SU-DHL-6 (cell line): ENCODE data around the gene UBE2R2.
"Not testable (repeated sequence)": the region's sequence is repeated elsewhere in the genome, so short reads cannot be mapped to it uniquely, and the experiment has no call there.

Experiments
- H2AFZ ChIP-seq: fragments of 200-600 bp; sonication (generic); 2 replicates; pipeline ENCODE4 v1.6.1; 2014; ENCODE audit warnings: low read depth, mild to moderate bottlenecking, moderate library complexity, mixed read lengths, antibody characterized with exemption, low read length; ENCODE audit not compliant: severe bottlenecking
- H3F3A ChIP-seq: fragments of 200-600 bp; shearing (Covaris generic); 2 replicates; pipeline ENCODE4 v1.6.0; 2016; ENCODE audit warnings: antibody characterized with exemption, mild to moderate bottlenecking; ENCODE audit not compliant: insufficient read depth
- H3K27ac ChIP-seq: fragments of 200-600 bp; sonication (generic); 2 replicates; pipeline ENCODE4 v1.5.1; 2016; ENCODE audit warnings: low read depth, mild to moderate bottlenecking, low read length, moderate library complexity, mixed read lengths
- H3K27me3 ChIP-seq: fragments of 200-600 bp; sonication (generic), shearing (Covaris generic); 2 replicates; pipeline ENCODE4 v1.6.0; 2014; ENCODE audit warnings: mild to moderate bottlenecking, low read length
- H3K36me3 ChIP-seq: fragments of 200-600 bp; sonication (generic); 2 replicates; pipeline ENCODE4 v1.6.1; 2014; ENCODE audit warnings: mild to moderate bottlenecking, low read length, mixed read lengths
- H3K4me2 ChIP-seq: fragments of 300-600, 200-600 bp; shearing (Covaris generic), sonication (generic); 2 replicates; pipeline ENCODE4 v1.6.0; 2014; ENCODE audit warnings: low read length, low read depth, mild to moderate bottlenecking; ENCODE audit not compliant: poor library complexity, severe bottlenecking
- H3K4me3 ChIP-seq: fragments of 200-600 bp; sonication (generic); 2 replicates; pipeline ENCODE4 v1.5.1; 2014; ENCODE audit warnings: antibody characterized with exemption, low read length, mild to moderate bottlenecking, mixed read lengths; ENCODE audit not compliant: insufficient read depth, poor library complexity, severe bottlenecking
- H3K79me2 ChIP-seq: fragments of 200-600 bp; sonication (generic); 2 replicates; pipeline ENCODE4 v1.6.1; 2014; ENCODE audit warnings: mild to moderate bottlenecking, low read length, moderate library complexity; ENCODE audit not compliant: insufficient read depth
- H3K9ac ChIP-seq: fragments of 200-600 bp; sonication (generic); 2 replicates; pipeline ENCODE4 v1.7.0; 2014; ENCODE audit warnings: mild to moderate bottlenecking, low read length
- H3K9me2 ChIP-seq: fragments of 200-600 bp; sonication (generic); replicated peaks from 2 replicates; pipeline ENCODE4 v1.6.1; 2014; ENCODE audit warnings: low read length; ENCODE audit not compliant: insufficient read depth
- H3K9me3 ChIP-seq: fragments of 200-600 bp; sonication (generic); 2 replicates; pipeline ENCODE4 v1.6.1; 2014; ENCODE audit warnings: low read length, mixed read lengths; ENCODE audit not compliant: insufficient read depth
- H4K20me1 ChIP-seq: fragments of 200-600 bp; sonication (generic); 2 replicates; pipeline ENCODE4 v1.6.1; 2014; ENCODE audit warnings: low read depth, mild to moderate bottlenecking, antibody characterized with exemption, low read length, moderate library complexity, mixed read lengths
- CTCF ChIP-seq: fragments of 200-600 bp; sonication (generic); IDR thresholded peaks from one replicate; pipeline ENCODE4 v1.5.1; 2017; ENCODE audit warnings: antibody characterized with exemption, mild to moderate bottlenecking, low read length, moderate library complexity; ENCODE audit not compliant: insufficient read depth, poor library complexity, severe bottlenecking
- EZH2phosphoT487 ChIP-seq: fragments of 200-600 bp; sonication (generic), shearing (Covaris generic); conservative IDR thresholded peaks from 2 replicates; pipeline ENCODE4 v1.6.1; 2018; ENCODE audit warnings: mild to moderate bottlenecking, antibody characterized with exemption, low read length, moderate library complexity, mixed read lengths

The UBE2R2 gene

GRCh38 chr9:33956544-33956943 is 139.6 kb downstream of the UBE2R2 start:
- H3K36me3 ChIP-seq: peaks cover 51% of the 10 kb centered on the region
- H3K9ac ChIP-seq: no peak overlapping the region
- no peak overlapping the region for H3K4me2 ChIP-seq
- peaks cover 5% of the 10 kb centered on the region; the same call in 1 of the 2 replicates for H3K79me2 ChIP-seq
- H4K20me1 ChIP-seq: no peaks in the 10 kb centered on the region
- H3K27ac ChIP-seq: no peak overlapping the region
- no peaks in the 10 kb centered on the region for H3K27me3 ChIP-seq
- H3F3A ChIP-seq: no peaks in the 10 kb centered on the region
- H3K9me3 ChIP-seq: no peaks in the 10 kb centered on the region
- H3K4me3 ChIP-seq: no peak overlapping the region
- TF ChIP-seq EZH2phosphoT487 (no peak), CTCF (no peak)
- H2AFZ ChIP-seq: no peak overlapping the region
- H3K9me2 ChIP-seq: no peaks in the 10 kb centered on the region

GRCh38 chr9:33959725-33960124 is 142.8 kb downstream of the UBE2R2 start:
- Histone ChIP-seq H3K9me2 (no peaks in the 10 kb centered on the region), H3K9ac (no peak overlapping the region), H4K20me1 (no peaks in the 10 kb centered on the region; the same call in 1 of the 2 replicates), H3K79me2 (no peaks in the 10 kb centered on the region), H3K27me3 (no peaks in the 10 kb centered on the region), H3K4me3 (no peak overlapping the region), H3K4me2 (no peak overlapping the region), H3F3A (0 out of 2 replicates have a peak, but pooled peaks cover 9% of the 10 kb centered on the region), H2AFZ (no peak overlapping the region), H3K9me3 (no peaks in the 10 kb centered on the region), H3K27ac (no peak overlapping the region), H3K36me3 (peaks cover 53% of the 10 kb centered on the region)
- TF ChIP-seq EZH2phosphoT487 (no peak), CTCF (no peak)

GRCh38 chr9:33962468-33962867 is 145.5 kb downstream of the UBE2R2 start:
- not testable (repeated sequence) for H3K4me2 ChIP-seq, H3K79me2 ChIP-seq, H3K27me3 ChIP-seq, H3K9ac ChIP-seq, H3F3A ChIP-seq, H3K9me2 ChIP-seq, H3K4me3 ChIP-seq, H3K9me3 ChIP-seq, H2AFZ ChIP-seq, H3K27ac ChIP-seq, H4K20me1 ChIP-seq
- peaks cover 56% of the 10 kb centered on the region for H3K36me3 ChIP-seq

- Histone ChIP-seq H2AFZ (no peak overlapping the region), H3K4me2 (no peak overlapping the region), H3F3A (0 out of 2 replicates have a peak, but pooled peaks cover 9% of the 10 kb centered on the region), H3K79me2 (no peaks in the 10 kb centered on the region; the same call in 1 of the 2 replicates), H3K9me3 (no peaks in the 10 kb centered on the region), H3K4me3 (no peak overlapping the region), H3K9ac (no peak overlapping the region), H3K27me3 (no peaks in the 10 kb centered on the region), H3K27ac (no peak overlapping the region), H3K36me3 (peaks cover 68% of the 10 kb centered on the region), H4K20me1 (no peaks in the 10 kb centered on the region; the same call in 1 of the 2 replicates), H3K9me2 (no peaks in the 10 kb centered on the region)
- TF ChIP-seq EZH2phosphoT487 (no peak), CTCF (no peak)
These were observed 147.3 kb downstream of the UBE2R2 start for GRCh38 chr9:33964086-33964768.
